Tibial artery (tissue), 4 donors: ENCODE data around the gene VGLL4.

ENCODE experiments used
- DNase-seq, 2 donors: peaks; one replicate each; pipeline ENCODE4 v3.0.0-alpha.2; 2019
- H3K27ac ChIP-seq, 2 donors: fragments of 200-600 bp; sonication (generic) in 1 of 2; 1 replicate in 1 of 2; 2 replicates in 1 of 2; pipeline ENCODE4 v1.5.1; 2018 to 2019; ENCODE audit warnings: mild to moderate bottlenecking in 1 of 2
- H3K27me3 ChIP-seq, 2 donors: fragments of 200-600 bp; sonication (generic) in 1 of 2; one replicate each; pipeline versions ENCODE4 v1.5.1 to v1.6.0; 2016 to 2019
- H3K36me3 ChIP-seq, 3 donors: fragments of 200-600 bp; sonication (generic) in 2 of 3; one replicate each; pipeline ENCODE4 v1.5.1; 2016 to 2019; ENCODE audit warnings: mild to moderate bottlenecking in 2 of 3
- H3K4me1 ChIP-seq, 4 donors: fragments of 200-600 bp; sonication (generic) in 2 of 4; 1 replicate in 3 of 4; 2 replicates in 1 of 4; pipeline ENCODE4 v1.5.1; 2016 to 2019
- H3K4me3 ChIP-seq, 2 donors: fragments of 200-600 bp; sonication (generic) in 1 of 2; 1 replicate in 1 of 2; 2 replicates in 1 of 2; pipeline ENCODE4 v1.5.1; 2018 to 2019; ENCODE audit warnings: mild to moderate bottlenecking in 2 of 2
- H3K9me3 ChIP-seq, 3 donors: fragments of 200-600 bp; sonication (generic) in 1 of 3; one replicate each; pipeline ENCODE4 v1.5.1; 2016 to 2019
- intact Hi-C: fragments of 100-400 bp; cut with DNase I; formaldehyde crosslinking; loops from one replicate; pipeline ENCODE4 v1.15.0; 2023; ENCODE audit warnings: low total_unique reads
- TF ChIP-seq, protein P1 (sequence below), 2 experiments: fragments of 200-600 bp in 1 of 2; fragments of 450-650 bp in 1 of 2; IDR thresholded peaks; one replicate each; pipeline ENCODE4 v1.5.1; 2017 to 2019; ENCODE audit warnings: antibody characterized with exemption in 2 of 2, mild to moderate bottlenecking in 1 of 2, moderate library complexity in 1 of 2

The VGLL4 gene

DNA sequence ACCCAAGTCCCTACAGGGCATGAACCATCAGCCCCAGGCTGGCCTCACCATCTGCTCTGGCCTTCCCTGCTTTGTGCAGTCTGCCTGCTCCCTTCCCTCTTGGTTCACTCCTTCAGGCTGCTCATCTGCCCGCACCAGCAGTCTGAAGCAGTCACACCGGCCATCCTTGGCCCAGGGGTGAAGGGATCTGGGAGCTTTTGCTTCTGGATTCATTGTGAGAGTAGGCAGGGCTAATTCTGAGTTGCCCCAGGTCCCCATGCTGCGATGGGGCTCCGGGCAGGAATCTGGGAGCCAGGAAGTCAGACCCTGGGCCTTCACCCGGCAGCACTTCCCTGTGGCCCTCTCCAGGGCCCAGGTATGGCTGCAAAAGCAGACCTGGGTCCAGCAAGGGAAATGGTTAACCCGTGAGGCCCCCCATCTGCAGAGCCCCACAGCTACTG lies 99.7 kb downstream of the VGLL4 start:
- Histone ChIP-seq H3K4me1 (peaks cover 0 to 38% (median 24%) of the 10 kb centered on the region in 4 donors), H3K9me3 (no peaks in the 10 kb centered on the region), H3K36me3 (no peaks in the 10 kb centered on the region), H3K27ac (peak overlapping the region; percentile 34 to 57), H3K27me3 (no peaks in the 10 kb centered on the region), H3K4me3 (no peak overlapping the region)
- intact Hi-C loops, result no loop called here
- TF ChIP-seq, protein P1, sequence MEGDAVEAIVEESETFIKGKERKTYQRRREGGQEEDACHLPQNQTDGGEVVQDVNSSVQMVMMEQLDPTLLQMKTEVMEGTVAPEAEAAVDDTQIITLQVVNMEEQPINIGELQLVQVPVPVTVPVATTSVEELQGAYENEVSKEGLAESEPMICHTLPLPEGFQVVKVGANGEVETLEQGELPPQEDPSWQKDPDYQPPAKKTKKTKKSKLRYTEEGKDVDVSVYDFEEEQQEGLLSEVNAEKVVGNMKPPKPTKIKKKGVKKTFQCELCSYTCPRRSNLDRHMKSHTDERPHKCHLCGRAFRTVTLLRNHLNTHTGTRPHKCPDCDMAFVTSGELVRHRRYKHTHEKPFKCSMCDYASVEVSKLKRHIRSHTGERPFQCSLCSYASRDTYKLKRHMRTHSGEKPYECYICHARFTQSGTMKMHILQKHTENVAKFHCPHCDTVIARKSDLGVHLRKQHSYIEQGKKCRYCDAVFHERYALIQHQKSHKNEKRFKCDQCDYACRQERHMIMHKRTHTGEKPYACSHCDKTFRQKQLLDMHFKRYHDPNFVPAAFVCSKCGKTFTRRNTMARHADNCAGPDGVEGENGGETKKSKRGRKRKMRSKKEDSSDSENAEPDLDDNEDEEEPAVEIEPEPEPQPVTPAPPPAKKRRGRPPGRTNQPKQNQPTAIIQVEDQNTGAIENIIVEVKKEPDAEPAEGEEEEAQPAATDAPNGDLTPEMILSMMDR (IDR thresholded peaks at IDR 0.05), result no peak
- no peak for DNase-seq

DNA sequence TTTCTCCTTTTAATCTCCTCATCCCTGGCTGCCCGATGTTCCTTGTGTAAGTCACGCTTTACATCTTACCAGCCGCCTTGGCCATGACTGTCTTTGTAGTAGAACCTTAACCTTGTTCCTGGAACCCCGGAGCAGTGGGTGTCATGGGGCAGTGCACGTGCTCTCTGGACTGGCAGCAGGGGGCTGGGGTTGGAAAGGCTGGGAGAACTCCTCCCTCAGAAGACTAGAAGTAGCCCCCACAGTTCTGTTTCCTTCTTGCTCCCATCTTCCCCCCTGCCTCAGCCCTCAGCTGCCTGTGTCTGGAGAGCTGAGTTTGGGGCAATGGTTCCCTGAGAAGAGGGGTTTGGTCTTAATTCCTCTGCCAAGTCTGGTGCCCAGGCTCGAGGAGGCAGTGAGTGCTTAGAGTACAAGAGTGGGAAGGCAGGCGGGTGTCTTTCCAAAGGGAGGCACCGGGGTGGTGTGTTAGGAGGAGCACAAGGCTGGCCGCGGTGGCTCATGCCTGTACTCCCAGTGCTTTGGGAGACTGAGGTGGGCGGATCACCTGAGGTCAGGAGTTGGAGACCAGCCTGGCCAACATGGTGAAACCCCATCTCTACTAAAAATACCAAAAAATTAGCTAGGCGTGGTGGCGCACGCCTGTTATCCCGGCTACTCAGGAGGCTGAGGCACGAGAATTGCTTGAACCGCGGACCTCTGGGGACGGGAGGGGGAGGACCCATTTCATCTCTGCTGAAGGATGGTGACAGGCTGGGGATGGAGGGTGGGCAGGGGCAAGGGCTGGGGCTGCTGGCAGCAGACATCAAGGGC lies 100.4 kb downstream of the VGLL4 start:
- peak; percentile 20 to 59 for DNase-seq
- H3K9me3 ChIP-seq, result no peaks in the 10 kb centered on the region
- intact Hi-C loops, result no loop called here
- H3K27ac ChIP-seq, result no peak overlapping the region
- H3K27me3 ChIP-seq, result no peaks in the 10 kb centered on the region
- no peak overlapping the region for H3K4me3 ChIP-seq
- H3K36me3 ChIP-seq, result no peaks in the 10 kb centered on the region
- TF ChIP-seq, protein P1 (IDR thresholded peaks at IDR 0.05), result no peak
- peaks cover 0 to 34% (median 21%) of the 10 kb centered on the region in 4 donors for H3K4me1 ChIP-seq

DNA sequence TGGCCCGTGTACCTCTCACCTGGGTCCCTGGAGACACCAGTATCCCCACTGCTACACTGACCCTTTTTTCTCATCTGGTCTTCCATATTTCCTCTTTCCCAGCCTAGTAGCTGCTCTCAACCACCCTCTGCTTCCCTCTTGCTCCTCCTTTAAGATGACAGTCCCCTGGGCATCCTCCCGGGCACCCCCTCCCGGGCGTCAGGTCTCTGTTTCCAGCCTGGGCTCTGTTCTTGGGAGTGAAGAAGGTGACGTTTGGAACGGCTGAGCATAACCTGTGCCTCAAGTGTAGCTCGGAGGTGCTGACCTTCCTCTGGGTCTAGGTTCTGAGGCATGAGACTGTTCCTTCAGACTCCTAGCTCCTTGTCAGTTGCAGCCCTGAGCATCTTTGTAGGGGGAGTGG lies 101.2 kb downstream of the VGLL4 start:
- Histone ChIP-seq H3K27me3 (no peaks in the 10 kb centered on the region), H3K4me1 (peaks cover 0 to 34% (median 21%) of the 10 kb centered on the region in 4 donors), H3K27ac (peak overlapping the region; percentile 51 to 68), H3K4me3 (no peak overlapping the region), H3K36me3 (no peaks in the 10 kb centered on the region), H3K9me3 (no peaks in the 10 kb centered on the region)
- TF ChIP-seq, protein P1 (IDR thresholded peaks at IDR 0.05), result no peak
- intact Hi-C loops, result no loop called here
- DNase-seq, result peak in 1 of 2 donors; percentile 11

DNA sequence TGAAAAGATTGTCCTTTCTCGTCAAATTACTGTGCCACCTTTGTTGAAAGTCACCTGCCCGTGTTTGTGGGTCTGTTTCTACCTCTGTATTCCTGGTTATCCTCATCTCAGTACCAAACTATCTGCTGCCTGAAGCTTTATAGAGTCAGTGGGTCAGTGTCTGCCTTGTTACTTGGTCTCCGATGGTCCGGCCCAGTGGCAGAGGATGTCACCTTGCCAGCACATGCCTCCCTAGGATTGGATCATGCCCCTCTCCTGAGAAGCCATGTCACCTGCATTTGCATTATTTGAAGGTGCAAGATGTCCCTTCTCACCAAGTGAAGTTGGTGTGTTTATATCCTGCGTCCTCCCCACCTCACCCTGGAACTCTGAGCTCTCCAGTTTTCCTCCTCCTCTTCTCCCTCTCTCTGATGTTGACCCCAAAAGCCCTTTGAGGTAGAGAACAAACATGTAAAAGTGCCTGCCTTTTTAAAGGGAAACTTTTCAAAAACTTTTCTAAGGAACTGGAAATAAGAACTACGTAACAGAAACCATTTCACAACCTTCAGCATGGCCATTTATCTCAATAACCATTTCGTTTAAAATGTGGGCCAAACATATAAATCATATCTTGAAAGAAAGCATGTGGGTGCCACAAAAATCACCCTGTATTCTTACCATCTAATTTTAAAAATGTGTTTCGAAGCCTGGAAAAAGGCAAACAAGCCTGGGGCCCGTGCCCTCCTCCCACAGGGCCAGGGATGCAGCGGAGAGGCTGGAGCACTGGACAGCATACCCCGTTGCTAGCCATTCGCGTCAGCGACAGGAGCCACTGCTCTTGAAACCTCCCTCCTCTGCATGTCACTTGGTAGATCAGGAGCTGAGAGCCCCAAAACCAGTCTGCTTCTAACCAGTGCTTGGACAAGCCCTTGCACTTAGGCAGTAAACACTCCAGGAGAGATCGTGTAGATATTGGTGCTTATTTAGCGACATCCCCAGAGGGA lies 102.1 kb downstream of the VGLL4 start:
- DNase-seq, result peak in 1 of 2 donors; percentile 62

DNA sequence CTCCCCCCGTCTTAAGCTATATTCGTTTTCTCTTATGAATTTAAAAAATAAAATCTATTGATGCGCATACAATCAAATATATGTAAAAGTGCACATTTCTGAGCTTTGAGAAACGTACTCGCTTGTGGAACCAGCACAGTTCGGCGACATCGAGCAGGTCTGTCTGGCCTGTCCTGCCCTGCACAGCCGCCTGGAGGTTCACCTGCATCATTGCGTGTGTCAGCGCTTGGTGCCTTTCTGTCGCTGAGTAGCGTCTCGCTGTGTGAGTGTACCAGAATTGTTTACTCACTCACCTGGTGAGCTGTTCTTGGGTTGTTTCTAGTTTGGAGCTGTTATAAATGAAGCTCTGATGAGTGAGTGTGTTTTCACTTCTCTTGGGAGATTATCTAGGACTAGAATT lies 104.0 kb downstream of the VGLL4 start:
- DNase-seq, result no peak
- Histone ChIP-seq H3K27ac (no peak overlapping the region), H3K9me3 (no peaks in the 10 kb centered on the region), H3K36me3 (no peaks in the 10 kb centered on the region), H3K4me3 (no peak overlapping the region), H3K4me1 (peaks cover 0 to 28% (median 19%) of the 10 kb centered on the region in 4 donors), H3K27me3 (no peaks in the 10 kb centered on the region)
- TF ChIP-seq, protein P1 (IDR thresholded peaks at IDR 0.05), result no peak
- intact Hi-C loops, result no loop called here

More for the DNA sequence above, 102.1 kb downstream of the VGLL4 start:
- Histone ChIP-seq H3K9me3 (no peaks in the 10 kb centered on the region), H3K27ac (peak overlapping the region; percentile 51 to 68), H3K27me3 (no peaks in the 10 kb centered on the region), H3K4me1 (peaks cover 0 to 34% (median 21%) of the 10 kb centered on the region in 4 donors), H3K36me3 (no peaks in the 10 kb centered on the region), H3K4me3 (peak overlapping the region in 1 of 2 donors; percentile 6)
- TF ChIP-seq, protein P1 (IDR thresholded peaks at IDR 0.05), result no peak
- intact Hi-C loops, result no loop called here
